DND-41 (cell line): ENCODE results near the gene MALRD1.

Source experiments
- ATAC-seq: fragments of 200-7000 bp; cut with Tn5 transposase; 3 replicates; pipeline ENCODE4 v1.9.1; 2021; ENCODE audit warnings: low read depth; ENCODE audit not compliant: insufficient read depth
- DNase-seq: peaks from one replicate; pipeline ENCODE4 v3.0.0-alpha.2; 2020
- H2AFZ ChIP-seq: 2 replicates; pipeline ENCODE4 v1.6.0; 2012; ENCODE audit warnings: low read depth, low read length
- H3K27ac ChIP-seq: 2 replicates; pipeline ENCODE4 v1.5.1; 2012; ENCODE audit warnings: low read length, inconsistent platforms
- H3K27me3 ChIP-seq: fragments of 200-600 bp; sonication (generic); 2 replicates; pipeline ENCODE4 v1.6.0; 2012; ENCODE audit warnings: low read length, mild to moderate bottlenecking, inconsistent platforms; ENCODE audit not compliant: insufficient read depth, poor library complexity
- H3K36me3 ChIP-seq: 2 replicates; pipeline ENCODE4 v1.5.1; 2012; ENCODE audit warnings: low read length, inconsistent platforms; ENCODE audit not compliant: insufficient read depth
- H3K4me1 ChIP-seq: 2 replicates; pipeline ENCODE4 v1.5.1; 2012; ENCODE audit warnings: mild to moderate bottlenecking, low read length; ENCODE audit not compliant: insufficient read depth
- H3K4me2 ChIP-seq: 2 replicates; pipeline ENCODE4 v1.6.0; 2012; ENCODE audit warnings: mild to moderate bottlenecking, moderate library complexity, low read length, inconsistent platforms; ENCODE audit not compliant: insufficient read depth
- H3K4me3 ChIP-seq, 2 experiments: fragments of 200-600 bp in 1 of 2; shearing (Covaris generic) in 1 of 2; 2 replicates each; pipeline ENCODE4 v1.5.1; 2012 to 2016; ENCODE audit warnings: inconsistent platforms in 2 of 2, low read length in 2 of 2, mild to moderate bottlenecking in 2 of 2, low read depth in 1 of 2, moderate library complexity in 1 of 2
- H3K79me2 ChIP-seq: 2 replicates; pipeline ENCODE4 v1.6.0; 2012; ENCODE audit warnings: low read length, inconsistent platforms; ENCODE audit not compliant: insufficient read depth
- H3K9ac ChIP-seq: 2 replicates; pipeline ENCODE4 v1.6.0; 2012; ENCODE audit warnings: low read depth, mild to moderate bottlenecking, inconsistent platforms, low read length, moderate library complexity
- H3K9me3 ChIP-seq: 2 replicates; pipeline ENCODE4 v1.5.1; 2012; ENCODE audit warnings: low read length, moderate library complexity, mild to moderate bottlenecking, inconsistent platforms; ENCODE audit not compliant: insufficient read depth, severe bottlenecking
- H4K20me1 ChIP-seq: 2 replicates; pipeline ENCODE4 v1.6.0; 2012; ENCODE audit warnings: low read length; ENCODE audit not compliant: insufficient read depth
- EZH2 ChIP-seq: IDR thresholded peaks from 3 replicates; pipeline ENCODE4 v1.6.1; 2012; ENCODE audit warnings: borderline replicate concordance, low read depth, mild to moderate bottlenecking, moderate library complexity, low read length, inconsistent platforms; ENCODE audit not compliant: severe bottlenecking
- TF ChIP-seq, protein P1 (sequence below): IDR thresholded peaks from 2 replicates; pipeline ENCODE4 v1.5.1; 2012; ENCODE audit warnings: borderline replicate concordance, low read length, moderate library complexity, mild to moderate bottlenecking; ENCODE audit not compliant: poor library complexity, severe bottlenecking; ENCODE audit errors: extremely low read depth

Gene MALRD1

DNA sequence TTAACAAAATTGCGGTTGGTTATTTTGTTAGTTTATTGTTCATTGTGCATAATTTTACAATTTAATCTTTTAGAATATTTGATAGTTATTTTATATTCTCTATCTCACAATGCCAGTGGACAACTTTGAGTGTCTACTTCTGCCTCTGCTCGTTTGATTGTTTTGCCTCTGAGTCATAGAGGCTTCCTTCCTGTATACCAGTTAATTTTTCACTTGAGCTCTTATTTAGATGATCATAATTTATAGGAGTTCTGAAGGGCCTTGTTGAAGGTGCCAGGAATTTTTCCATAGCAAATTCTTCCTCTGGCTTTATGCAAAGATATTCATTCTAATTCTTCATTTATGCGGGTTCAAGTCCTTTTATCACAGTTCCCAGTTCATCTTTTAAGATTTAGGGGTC is 5.2 kb upstream of the MALRD1 start:
- no peak overlapping the region for H2AFZ ChIP-seq
- TF ChIP-seq EZH2, result no peak
- TF ChIP-seq, protein P1, sequence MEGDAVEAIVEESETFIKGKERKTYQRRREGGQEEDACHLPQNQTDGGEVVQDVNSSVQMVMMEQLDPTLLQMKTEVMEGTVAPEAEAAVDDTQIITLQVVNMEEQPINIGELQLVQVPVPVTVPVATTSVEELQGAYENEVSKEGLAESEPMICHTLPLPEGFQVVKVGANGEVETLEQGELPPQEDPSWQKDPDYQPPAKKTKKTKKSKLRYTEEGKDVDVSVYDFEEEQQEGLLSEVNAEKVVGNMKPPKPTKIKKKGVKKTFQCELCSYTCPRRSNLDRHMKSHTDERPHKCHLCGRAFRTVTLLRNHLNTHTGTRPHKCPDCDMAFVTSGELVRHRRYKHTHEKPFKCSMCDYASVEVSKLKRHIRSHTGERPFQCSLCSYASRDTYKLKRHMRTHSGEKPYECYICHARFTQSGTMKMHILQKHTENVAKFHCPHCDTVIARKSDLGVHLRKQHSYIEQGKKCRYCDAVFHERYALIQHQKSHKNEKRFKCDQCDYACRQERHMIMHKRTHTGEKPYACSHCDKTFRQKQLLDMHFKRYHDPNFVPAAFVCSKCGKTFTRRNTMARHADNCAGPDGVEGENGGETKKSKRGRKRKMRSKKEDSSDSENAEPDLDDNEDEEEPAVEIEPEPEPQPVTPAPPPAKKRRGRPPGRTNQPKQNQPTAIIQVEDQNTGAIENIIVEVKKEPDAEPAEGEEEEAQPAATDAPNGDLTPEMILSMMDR, result no peak
- no peak overlapping the region for H3K27ac ChIP-seq
- DNase-seq (no peak), ATAC-seq (no peak)
- no peak overlapping the region for H3K4me2 ChIP-seq
- H4K20me1 ChIP-seq, result no peaks in the 10 kb centered on the region
- no peak overlapping the region for H3K9ac ChIP-seq
- H3K9me3 ChIP-seq, result no peaks in the 10 kb centered on the region
- no peaks in the 10 kb centered on the region for H3K79me2 ChIP-seq
- H3K4me3 ChIP-seq, result no peak overlapping the region
- H3K36me3 ChIP-seq, result no peaks in the 10 kb centered on the region
- no peaks in the 10 kb centered on the region for H3K27me3 ChIP-seq
- no peaks in the 10 kb centered on the region for H3K4me1 ChIP-seq

DNA sequence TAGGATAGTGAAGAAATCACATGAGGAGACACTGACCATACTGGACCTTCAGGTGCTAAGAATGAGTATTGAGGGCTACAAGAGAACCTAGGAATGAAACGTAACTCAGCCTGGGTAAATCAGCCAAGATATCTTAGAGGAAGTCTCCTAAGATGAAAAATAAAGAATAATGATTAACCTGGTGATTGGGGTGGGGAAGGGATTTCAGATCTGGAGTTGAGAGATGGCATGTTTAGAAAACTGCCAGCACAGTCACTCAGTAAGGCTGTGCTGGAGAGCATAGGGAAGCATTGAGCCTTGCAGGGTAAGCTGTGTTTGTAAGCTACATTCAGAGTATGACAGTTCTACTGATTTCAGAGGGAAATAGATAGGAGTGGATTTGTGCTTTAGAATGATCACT is 1.9 kb upstream of the MALRD1 start:
- no peaks in the 10 kb centered on the region for H4K20me1 ChIP-seq
- no peaks in the 10 kb centered on the region for H3K36me3 ChIP-seq
- no peak overlapping the region for H3K4me2 ChIP-seq
- H3K27ac ChIP-seq, result no peak overlapping the region
- no peaks in the 10 kb centered on the region for H3K27me3 ChIP-seq
- no peak overlapping the region for H3K4me3 ChIP-seq
- no peak for ATAC-seq
- H3K79me2 ChIP-seq, result no peaks in the 10 kb centered on the region
- no peaks in the 10 kb centered on the region for H3K9me3 ChIP-seq
- TF ChIP-seq EZH2, result no peak
- TF ChIP-seq, protein P1, result no peak
- no peak for DNase-seq
- H2AFZ ChIP-seq, result no peak overlapping the region
- H3K9ac ChIP-seq, result no peak overlapping the region
- no peaks in the 10 kb centered on the region for H3K4me1 ChIP-seq

DNA sequence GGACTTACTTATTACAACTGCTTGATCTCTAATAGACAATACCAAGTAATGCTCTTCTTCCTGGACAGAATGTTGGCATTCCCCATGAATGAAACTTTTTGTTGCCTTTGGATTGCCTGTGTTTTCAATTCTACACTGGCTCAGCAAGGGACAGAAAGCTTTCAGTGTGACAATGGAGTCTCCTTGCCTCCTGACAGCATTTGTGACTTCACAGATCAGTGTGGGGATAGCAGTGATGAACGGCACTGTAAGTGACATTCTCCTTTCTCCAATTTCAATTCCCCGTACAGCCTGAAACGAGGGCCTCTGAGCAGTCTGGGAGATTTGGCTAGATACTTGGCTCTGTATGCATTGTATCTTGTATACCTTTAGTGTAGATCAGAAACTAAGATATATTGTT is 290 bp downstream of the MALRD1 start:
- Histone ChIP-seq H3K9ac (no peak overlapping the region), H3K36me3 (no peaks in the 10 kb centered on the region), H3K4me3 (no peak overlapping the region), H3K4me2 (no peak overlapping the region), H3K27me3 (no peaks in the 10 kb centered on the region), H2AFZ (no peak overlapping the region), H4K20me1 (no peaks in the 10 kb centered on the region), H3K27ac (no peak overlapping the region), H3K4me1 (no peaks in the 10 kb centered on the region), H3K9me3 (no peaks in the 10 kb centered on the region), H3K79me2 (no peaks in the 10 kb centered on the region)
- TF ChIP-seq, protein P1, result no peak
- TF ChIP-seq EZH2, result no peak
- DNase-seq (no peak), ATAC-seq (no peak)

DNA sequence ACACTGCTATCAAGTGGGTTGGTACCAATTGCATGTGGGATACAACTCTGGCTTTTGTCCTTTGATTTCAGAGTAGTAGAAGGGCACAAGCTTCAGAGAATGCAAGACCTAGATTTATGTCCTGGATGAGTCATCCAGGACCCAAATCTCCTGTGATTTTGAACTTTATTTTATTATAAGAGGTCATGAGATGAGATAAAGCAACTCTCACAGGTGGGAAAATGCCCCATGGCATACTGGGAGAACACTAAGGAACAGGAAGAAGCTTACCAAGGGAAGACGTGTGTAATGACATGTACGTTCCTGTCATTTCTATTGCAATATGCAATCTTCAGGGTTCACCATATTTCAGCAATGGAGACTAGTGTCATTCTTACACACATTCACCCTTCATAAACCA is 966 bp downstream of the MALRD1 start:
- Histone ChIP-seq H4K20me1 (no peaks in the 10 kb centered on the region), H2AFZ (no peak overlapping the region), H3K27me3 (no peaks in the 10 kb centered on the region), H3K9ac (no peak overlapping the region), H3K4me3 (no peak overlapping the region), H3K4me2 (no peak overlapping the region), H3K4me1 (no peaks in the 10 kb centered on the region), H3K27ac (no peak overlapping the region), H3K36me3 (no peaks in the 10 kb centered on the region), H3K79me2 (no peaks in the 10 kb centered on the region), H3K9me3 (no peaks in the 10 kb centered on the region)
- no peak for TF ChIP-seq EZH2
- TF ChIP-seq, protein P1, result no peak
- DNase-seq (no peak), ATAC-seq (no peak)
